AG09319 (cell line): ENCODE data around the gene PUM2.

Experiments used
- DNase-seq: peaks from one replicate; pipeline ENCODE4 v3.0.0-alpha.2; 2010; ENCODE audit warnings: low read depth; ENCODE audit errors: extremely low read depth
- CTCF ChIP-seq: IDR thresholded peaks from 2 replicates; pipeline ENCODE4 v1.5.1; 2011; ENCODE audit warnings: low read depth, mild to moderate bottlenecking, inconsistent platforms, low read length, moderate library complexity

Gene PUM2

GRCh38 chr2:20391951-20392699 is 41.5 kb upstream of the PUM2 start:
- TF ChIP-seq CTCF = no peak
- DNase-seq = no peak

GRCh38 chr2:20390524-20391123 is 40.0 kb upstream of the PUM2 start:
- TF ChIP-seq CTCF = no peak
- DNase-seq = no peak

GRCh38 chr2:20384953-20385352 is 34.3 kb upstream of the PUM2 start:
- no peak for TF ChIP-seq CTCF
- no peak for DNase-seq

- DNase-seq = no peak
- no peak for TF ChIP-seq CTCF
Observed at GRCh38 chr2:20382965-20383810, 32.5 kb upstream of the PUM2 start.

GRCh38 chr2:20381457-20381856 is 30.8 kb upstream of the PUM2 start:
- no peak for TF ChIP-seq CTCF
- DNase-seq = no peak

- DNase-seq = peak; percentile 57
- peak; percentile 94 for TF ChIP-seq CTCF
Observed at GRCh38 chr2:20378891-20379519, 28.4 kb upstream of the PUM2 start.
